ENCODE measurements around the gene ASXL2. TPM values are rescaled to one million over a fixed set of nuclear protein-coding genes. Genes with fewer than 3 reads are reported as not detected.

Gene ASXL2
- total RNA-seq, 1 donor from 2014 or later = 38.4 TPM

DNA sequence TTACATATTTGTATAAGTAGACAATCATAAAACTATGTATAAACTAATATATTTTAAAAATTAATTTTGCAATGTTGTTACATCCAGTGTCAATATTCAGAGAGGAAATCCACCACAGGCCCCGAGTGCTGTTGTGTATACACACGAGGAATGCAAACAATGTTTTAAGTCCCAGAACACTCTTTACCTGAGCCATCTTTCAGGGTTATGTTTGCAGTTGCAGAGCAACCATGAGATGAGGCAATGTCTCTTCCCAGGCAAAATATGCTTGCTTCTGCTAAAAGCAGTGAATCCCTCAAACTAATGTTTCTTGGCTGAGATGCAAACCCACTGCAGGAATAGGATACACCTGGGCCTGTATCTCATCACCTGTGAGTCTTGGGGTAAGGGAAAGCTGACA is 91.3 kb downstream of the ASXL2 start:
- H3K27ac Mint-ChIP-seq = no peak overlapping the region
- H3K36me3 Mint-ChIP-seq (ENCODE audit: low read depth) = peaks cover 40% of the 10 kb centered on the region
- no peaks in the 10 kb centered on the region for H3K9me3 Mint-ChIP-seq
- TF ChIP-seq, protein P1, sequence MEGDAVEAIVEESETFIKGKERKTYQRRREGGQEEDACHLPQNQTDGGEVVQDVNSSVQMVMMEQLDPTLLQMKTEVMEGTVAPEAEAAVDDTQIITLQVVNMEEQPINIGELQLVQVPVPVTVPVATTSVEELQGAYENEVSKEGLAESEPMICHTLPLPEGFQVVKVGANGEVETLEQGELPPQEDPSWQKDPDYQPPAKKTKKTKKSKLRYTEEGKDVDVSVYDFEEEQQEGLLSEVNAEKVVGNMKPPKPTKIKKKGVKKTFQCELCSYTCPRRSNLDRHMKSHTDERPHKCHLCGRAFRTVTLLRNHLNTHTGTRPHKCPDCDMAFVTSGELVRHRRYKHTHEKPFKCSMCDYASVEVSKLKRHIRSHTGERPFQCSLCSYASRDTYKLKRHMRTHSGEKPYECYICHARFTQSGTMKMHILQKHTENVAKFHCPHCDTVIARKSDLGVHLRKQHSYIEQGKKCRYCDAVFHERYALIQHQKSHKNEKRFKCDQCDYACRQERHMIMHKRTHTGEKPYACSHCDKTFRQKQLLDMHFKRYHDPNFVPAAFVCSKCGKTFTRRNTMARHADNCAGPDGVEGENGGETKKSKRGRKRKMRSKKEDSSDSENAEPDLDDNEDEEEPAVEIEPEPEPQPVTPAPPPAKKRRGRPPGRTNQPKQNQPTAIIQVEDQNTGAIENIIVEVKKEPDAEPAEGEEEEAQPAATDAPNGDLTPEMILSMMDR (IDR thresholded peaks at IDR 0.05) = no peak
- intact Hi-C loops (cut with micrococcal nuclease) = no loop called here
- CTCF ChIA-PET = no interaction called here
- no peak overlapping the region for H3K4me3 Mint-ChIP-seq
- DNase-seq = no peak
- H3K27me3 Mint-ChIP-seq = no peaks in the 10 kb centered on the region
- H3K4me1 Mint-ChIP-seq = no peaks in the 10 kb centered on the region
- POLR2A ChIA-PET = interaction anchor here (0.7 kb wide), 1 partner anchor 323 kb away, joined by 4 read pairs; no protein-coding TSS in a partner anchor
- ATAC-seq (ENCODE audit: low read depth) = no peak

DNA sequence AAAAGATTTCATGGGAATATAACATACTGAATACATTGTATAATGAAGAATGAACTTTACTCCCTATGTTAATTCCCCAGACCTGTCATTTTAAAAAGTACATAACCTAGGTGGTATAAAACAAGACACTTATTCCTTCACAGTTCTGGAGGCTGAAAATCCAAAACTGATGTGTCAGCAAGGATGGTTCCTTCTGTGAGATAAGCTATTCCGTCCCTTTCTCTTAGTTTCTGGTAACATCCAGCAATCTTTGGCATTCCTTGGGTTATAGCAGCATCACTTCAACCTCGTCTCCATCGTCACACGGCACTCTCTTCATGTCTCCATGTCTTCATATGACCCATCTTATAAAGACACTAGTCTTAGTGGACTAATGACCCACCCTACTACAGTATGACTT is 93.9 kb downstream of the ASXL2 start:
- intact Hi-C loops (cut with micrococcal nuclease) = no loop called here
- no peaks in the 10 kb centered on the region for H3K27me3 Mint-ChIP-seq
- DNase-seq = no peak
- ChIA-PET CTCF (no interaction called here), POLR2A (no interaction called here)
- H3K4me3 Mint-ChIP-seq = no peak overlapping the region
- H3K36me3 Mint-ChIP-seq (ENCODE audit: low read depth) = peaks cover 36% of the 10 kb centered on the region
- H3K4me1 Mint-ChIP-seq = no peaks in the 10 kb centered on the region
- no peaks in the 10 kb centered on the region for H3K9me3 Mint-ChIP-seq
- no peak for ATAC-seq (ENCODE audit: low read depth)
- no peak overlapping the region for H3K27ac Mint-ChIP-seq
- TF ChIP-seq, protein P1 (IDR thresholded peaks at IDR 0.05) = no peak

DNA sequence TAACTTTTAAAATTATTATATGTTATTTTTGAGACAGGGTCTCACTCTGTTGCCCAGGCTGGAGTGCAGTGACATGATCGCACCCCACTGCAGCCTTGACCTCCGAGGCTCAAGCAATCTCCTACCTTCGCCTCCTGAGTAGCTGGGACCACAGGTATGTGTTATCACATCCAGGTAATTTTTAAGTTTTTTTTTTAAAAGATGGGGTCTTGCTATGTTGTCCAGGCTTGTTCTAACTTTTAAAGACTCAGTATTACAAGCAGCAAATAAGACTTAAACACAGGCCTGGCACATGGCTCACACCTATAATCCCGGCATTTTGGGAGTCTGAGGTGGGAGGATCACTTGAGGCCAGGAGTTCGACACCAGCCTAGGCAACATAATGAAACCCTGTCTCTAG is 101.2 kb downstream of the ASXL2 start:
- Mint-ChIP-seq H3K36me3 (ENCODE audit: low read depth) (peaks cover 14% of the 10 kb centered on the region), H3K27ac (no peak overlapping the region), H3K27me3 (no peaks in the 10 kb centered on the region), H3K4me3 (no peak overlapping the region), H3K9me3 (no peaks in the 10 kb centered on the region), H3K4me1 (peaks cover 2% of the 10 kb centered on the region)
- CTCF ChIA-PET = no interaction called here
- POLR2A ChIA-PET = no interaction called here
- no peak for ATAC-seq (ENCODE audit: low read depth)
- intact Hi-C loops (cut with micrococcal nuclease) = no loop called here
- TF ChIP-seq, protein P1 (IDR thresholded peaks at IDR 0.05) = no peak
- DNase-seq = no peak

DNA sequence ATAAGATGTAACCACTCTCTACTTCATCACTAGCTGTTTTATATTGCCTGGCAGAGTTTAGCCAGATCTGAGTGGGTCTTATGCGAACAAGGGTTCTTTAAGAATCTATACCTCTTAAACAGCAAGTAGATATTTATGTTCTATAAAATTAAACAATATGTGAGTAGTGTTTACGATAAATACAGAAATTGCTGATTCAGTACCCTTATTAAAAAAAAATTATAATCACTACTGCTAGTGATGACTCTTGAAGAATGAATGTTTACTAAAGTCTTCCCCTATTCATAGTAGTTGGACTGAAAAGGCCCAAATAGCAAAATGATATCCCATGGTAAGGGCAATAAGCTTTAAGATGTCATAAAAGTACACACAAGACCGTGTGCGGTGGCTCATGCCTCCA is 106.2 kb downstream of the ASXL2 start:
- Mint-ChIP-seq H3K27me3 (no peaks in the 10 kb centered on the region), H3K4me3 (no peak overlapping the region), H3K36me3 (ENCODE audit: low read depth) (peaks cover 46% of the 10 kb centered on the region), H3K9me3 (no peaks in the 10 kb centered on the region), H3K4me1 (peaks cover 2% of the 10 kb centered on the region), H3K27ac (no peak overlapping the region)
- TF ChIP-seq, protein P1 (IDR thresholded peaks at IDR 0.05) = no peak
- no peak for ATAC-seq (ENCODE audit: low read depth)
- POLR2A ChIA-PET = no interaction called here
- CTCF ChIA-PET = no interaction called here
- intact Hi-C loops (cut with micrococcal nuclease) = no loop called here
- DNase-seq = no peak

DNA sequence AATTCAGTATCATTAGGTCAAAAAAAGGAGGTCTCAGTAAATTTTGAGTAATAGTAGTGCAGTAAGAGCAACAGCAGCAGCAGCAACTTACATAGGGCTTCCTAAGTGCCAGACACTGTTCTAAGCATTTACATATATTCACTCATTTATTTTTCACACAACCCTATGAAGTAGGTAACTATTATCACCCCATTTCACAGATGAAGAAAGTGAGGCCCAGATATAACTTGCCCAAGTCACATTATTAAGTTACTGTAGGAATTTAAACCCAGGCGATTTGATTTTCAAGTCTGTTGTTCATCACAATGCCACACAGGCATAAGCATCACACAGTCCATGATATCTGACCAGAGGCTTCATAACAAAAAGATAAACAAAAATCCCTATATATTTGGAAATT is 114.7 kb downstream of the ASXL2 start:
- ATAC-seq (ENCODE audit: low read depth) (no peak), DNase-seq (no peak)
- H3K27ac Mint-ChIP-seq = no peak overlapping the region
- peaks cover 72% of the 10 kb centered on the region for H3K36me3 Mint-ChIP-seq (ENCODE audit: low read depth)
- no peaks in the 10 kb centered on the region for H3K27me3 Mint-ChIP-seq
- no peak overlapping the region for H3K4me3 Mint-ChIP-seq
- H3K9me3 Mint-ChIP-seq = no peaks in the 10 kb centered on the region
- no peaks in the 10 kb centered on the region for H3K4me1 Mint-ChIP-seq
- TF ChIP-seq, protein P1 (IDR thresholded peaks at IDR 0.05) = no peak
- ChIA-PET CTCF (no interaction called here), POLR2A (no interaction called here)
- intact Hi-C loops (cut with micrococcal nuclease) = no loop called here

All from activated B cell treated with CpG ODN at 0.5 μM for 24 hours (primary cell).